Dermis microvascular lymphatic vessel endothelial cell (primary cell): Measurements from ENCODE around the gene OR10A2. TPM values are rescaled to one million over a fixed set of nuclear protein-coding genes. Genes with fewer than 3 reads are reported as not detected.
"Not testable (repeated sequence)": the region's sequence is repeated elsewhere in the genome, so short reads cannot be mapped to it uniquely, and the experiment has no call there.

Experiments
- DNase-seq, 2 donors: peaks; one replicate each; pipeline versions ENCODE4 v3.0.0 to v3.0.0-alpha.2; 2010; ENCODE audit warnings: low read depth in 2 of 2
- total RNA-seq: library from RNA; depleted of rRNA; stranded (reverse); fragments of >200 nt; gene quantifications from 2 replicates; pipeline ENCODE4 v1.2.1, GENCODE V29; 2014

OR10A2 gene, protein sequence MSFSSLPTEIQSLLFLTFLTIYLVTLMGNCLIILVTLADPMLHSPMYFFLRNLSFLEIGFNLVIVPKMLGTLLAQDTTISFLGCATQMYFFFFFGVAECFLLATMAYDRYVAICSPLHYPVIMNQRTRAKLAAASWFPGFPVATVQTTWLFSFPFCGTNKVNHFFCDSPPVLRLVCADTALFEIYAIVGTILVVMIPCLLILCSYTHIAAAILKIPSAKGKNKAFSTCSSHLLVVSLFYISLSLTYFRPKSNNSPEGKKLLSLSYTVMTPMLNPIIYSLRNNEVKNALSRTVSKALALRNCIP
- not detected in 2 replicates for total RNA-seq

DNA sequence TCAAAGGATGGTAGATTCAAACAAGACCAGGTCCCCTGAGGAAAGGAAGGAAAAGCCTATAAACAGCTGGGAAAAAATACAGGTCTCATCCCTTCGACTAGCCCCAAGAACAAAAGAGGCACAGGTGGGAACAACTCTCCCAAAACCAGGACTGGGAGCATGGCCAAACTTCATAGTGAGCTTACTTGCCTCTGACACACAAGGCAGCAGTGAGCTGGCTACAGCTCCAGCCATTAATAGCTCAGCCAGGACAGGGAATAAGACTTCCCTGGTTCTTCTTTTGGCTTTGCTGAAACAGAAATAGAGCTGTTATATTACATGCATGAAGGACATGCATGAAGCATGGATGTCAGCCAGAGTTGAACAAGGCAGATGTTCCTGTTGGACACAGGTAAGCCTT, at the start of gene OR10A2:
TSS of gene OR10A2 (plus strand) at position 97 of the 400 bp plus-strand sequence. CDS start 6,698 bp downstream, outside the sequence.
- DNase-seq, result no peak

DNA sequence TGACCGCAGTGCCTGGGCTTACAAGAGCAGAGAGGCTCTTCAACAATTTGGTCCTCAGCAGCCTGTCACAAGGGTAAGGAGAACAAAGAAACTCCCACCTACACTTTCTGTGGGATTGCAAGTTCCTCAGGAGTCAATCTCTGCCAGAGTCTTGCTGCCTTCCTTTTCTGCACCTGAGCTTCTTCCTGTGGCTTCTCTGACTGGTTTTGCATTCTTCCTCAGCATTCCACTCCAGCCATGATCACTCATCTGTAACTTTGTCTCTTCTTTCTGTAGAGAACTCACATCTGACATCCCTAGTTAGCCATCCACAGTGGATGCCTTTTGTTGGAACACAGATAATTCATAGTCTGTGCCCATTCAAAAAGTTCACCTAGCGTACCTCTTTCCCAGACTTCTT, 49.2 kb upstream of the OR10A2 start:
- no peak for DNase-seq

DNA sequence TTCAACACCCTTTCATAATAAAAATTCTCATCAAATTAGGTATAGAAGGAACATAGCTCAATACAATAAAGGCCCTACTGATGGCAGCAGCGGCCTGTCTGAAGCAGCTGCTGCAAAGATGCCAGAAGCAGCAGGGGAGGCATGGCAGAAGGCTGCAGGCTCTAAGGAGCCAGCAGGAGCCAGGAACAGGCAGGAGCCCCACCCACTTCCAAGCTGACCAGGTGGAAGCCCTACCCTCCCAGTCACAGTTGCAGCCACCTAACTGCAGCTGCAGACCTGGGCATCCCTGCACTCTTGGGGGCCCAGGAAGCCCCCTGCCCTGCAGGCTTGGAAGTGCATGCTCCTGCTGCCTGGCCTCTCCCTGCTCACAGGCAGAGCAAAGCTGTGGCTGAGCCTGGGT, 45.2 kb upstream of the OR10A2 start:
- no peak for DNase-seq

DNA sequence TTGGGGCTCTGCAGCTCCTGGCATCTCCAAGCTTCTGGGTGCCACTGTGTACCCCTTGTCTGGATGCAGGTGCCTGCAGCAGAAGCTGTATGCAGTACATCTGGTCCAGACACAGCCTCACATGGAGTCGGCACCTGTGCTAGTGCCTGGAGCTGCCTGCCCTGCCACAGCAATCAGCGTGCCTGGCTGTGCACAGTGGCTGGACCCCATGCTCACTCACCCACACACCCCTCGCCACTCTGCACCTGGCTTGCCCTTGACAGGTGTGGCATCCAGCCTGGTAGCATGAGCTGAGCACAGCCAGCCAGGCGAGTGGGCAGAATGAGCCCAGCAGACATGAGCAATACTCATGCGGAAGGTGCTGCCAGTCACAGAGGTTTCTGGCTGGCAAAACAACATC, 43.9 kb upstream of the OR10A2 start:
- no peak for DNase-seq

DNA sequence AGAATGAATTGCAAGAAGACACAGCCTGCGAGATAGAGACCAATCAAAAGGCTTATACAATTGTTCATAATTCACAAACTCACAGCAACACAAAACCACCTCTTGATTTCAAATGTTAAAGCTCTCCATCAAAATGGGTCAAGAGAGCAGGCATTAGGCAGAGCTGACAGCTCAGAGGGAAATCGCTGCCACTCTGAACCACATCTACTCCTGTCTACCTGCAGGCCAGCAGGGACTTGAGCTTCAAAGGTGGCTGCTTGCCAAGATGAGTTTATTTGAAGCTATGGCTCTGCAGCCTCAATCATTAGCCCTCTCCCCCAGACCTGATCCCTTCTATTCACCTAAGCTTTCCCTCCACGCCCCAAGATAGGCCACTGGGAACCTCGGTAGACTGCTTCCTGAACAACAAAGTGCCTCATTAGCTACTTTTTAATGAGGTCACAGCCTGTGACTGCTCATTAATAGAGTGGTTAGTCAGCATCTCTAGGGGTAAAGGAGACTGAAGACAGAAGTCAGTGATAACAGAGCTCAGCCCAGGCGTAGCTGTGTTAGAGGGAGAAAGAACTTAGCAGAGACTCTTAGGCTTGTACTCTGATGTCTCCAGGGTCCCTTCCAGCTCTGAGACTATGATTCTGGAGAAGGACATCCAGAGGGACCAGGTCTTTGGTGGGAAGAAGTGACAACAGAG, 38.6 kb upstream of the OR10A2 start:
- no peak for DNase-seq

DNA sequence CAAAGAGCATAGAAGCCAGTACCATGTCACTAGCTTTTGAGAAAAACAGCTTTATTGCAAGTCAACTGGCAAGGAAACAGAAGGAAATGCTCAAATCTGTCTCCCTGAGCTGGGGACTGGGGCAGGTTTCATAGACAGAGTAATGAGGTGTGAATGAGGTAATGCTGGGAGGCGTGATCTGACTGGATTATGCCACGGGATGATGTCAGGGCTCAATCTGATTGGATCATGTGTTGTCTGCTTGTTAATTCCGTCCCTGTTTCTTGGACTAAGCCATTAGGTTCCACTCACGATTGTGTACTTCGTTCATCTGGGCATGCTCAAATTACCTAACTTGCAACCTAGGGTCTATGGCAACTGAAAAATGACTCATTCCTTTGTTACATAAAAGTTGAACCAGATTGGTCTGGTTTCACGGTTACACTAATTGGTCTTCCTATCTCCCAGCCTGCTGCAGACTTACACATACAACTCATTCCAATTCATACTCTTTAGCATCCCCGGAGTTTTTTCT, 37.6 kb upstream of the OR10A2 start:
- no peak for DNase-seq

DNA sequence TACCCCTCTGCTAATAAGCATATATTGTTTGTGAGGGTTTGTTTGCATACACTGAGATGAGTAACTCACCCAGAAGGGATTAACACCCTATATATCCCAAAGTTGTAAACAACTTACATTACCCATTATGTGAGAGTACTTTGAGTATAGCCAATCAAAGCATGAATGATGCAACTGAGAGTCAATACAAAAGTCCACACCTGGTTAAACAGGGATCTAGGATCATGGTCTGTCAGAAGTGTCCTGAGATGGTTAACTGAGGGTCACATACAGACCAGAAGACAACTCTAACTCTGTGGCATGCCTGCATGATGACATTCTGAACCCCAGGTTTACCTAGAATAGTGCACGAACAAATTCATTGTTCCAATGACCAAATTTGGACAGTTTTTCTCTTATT, 34.8 kb upstream of the OR10A2 start:
- DNase-seq, result no peak

DNA sequence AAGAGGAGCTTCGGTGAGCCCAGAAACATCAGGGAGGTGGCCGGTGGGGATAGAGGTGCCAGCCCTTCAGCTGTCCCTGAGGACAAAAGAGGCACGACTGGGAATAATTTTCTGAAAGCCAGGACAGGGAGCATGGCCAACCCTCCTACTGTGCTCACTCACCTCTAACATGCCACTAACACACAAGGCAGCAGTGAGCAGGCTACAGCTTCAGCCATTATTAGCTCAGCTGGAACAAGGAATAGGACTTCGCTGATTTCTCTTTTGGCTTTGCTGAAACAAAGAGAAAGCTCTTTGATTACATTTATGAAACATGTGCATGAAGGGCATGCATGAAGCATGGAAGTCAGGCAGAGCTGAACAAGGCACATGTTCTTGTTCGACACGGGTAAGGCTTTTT, 29.5 kb upstream of the OR10A2 start:
- DNase-seq, result no peak

DNA sequence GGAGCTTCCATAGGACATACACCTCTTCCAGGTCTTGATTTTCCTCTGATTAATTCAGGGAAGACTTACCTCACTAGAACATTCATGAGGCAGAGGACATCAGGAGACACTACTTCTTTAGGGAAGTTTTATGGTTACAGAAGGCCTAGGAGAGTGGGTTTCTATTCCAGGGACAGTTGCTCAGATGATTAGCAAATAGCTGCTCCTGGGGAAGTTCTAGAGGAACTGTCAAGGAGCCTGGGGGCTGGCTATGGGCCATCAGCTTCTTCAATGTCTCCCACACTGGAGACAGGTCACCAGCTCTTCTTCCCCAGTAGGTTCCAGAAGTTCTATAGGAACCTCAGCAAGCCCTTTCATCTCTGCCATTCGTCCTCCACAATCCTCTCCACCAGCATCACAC, 28.8 kb upstream of the OR10A2 start:
- no peak for DNase-seq

DNA sequence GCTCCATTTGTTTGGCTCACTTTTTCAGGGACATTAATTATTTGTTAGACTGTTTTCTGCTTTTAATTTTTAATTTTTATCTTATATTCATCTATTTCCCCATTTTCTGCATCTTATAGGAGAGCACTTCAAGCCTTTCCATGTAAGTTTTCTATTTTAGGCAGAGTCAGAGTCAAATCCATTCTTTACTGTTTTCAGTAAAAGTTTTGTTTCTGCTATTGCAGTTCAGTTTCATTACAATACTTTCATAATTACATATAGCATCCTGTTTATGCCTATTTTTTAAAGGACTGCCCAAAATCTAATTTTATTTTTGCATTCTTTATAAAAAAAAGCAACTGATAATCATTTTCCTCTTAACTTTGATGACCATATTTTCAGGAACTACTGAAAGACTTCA, 21.2 kb upstream of the OR10A2 start:
- DNase-seq, result no peak

DNA sequence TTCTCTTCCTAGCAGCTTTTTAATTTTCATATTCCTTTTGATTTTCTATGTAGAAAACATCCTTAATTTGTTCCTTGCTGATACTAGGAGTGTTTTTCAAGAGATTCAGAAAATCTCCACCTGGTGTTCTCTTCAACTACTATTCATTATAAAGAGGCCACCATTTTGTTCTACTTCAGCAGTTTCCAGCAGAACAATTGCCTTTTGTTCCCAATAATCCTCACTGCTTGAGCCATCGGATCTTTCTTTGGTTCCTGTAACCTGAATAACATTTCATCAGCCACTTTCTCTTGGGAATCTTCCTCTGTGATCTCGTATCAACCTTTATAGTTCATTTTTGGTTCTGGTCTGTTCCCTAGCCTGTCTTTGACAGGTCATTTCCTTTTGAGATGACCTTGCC, 19.2 kb upstream of the OR10A2 start:
- no peak for DNase-seq

DNA sequence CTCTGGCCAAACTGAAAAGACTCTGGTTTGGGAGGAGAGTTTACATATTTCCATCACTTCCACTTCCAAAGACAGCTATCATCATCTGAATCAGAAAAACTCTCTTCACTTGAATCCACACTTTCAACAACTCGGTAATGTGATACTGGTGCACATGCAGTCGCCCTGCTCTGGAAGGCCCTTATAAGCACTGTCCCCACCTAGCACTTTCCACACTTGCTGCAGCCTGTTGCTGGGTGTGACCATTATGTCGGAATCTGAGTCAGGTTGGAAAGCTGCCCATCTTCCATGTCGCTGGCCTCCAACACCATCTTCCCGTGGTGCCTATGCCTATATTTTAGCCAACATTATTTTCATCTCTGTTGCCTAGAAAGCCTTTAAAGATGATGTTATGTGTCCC, 18.5 kb upstream of the OR10A2 start:
- no peak for DNase-seq

DNA sequence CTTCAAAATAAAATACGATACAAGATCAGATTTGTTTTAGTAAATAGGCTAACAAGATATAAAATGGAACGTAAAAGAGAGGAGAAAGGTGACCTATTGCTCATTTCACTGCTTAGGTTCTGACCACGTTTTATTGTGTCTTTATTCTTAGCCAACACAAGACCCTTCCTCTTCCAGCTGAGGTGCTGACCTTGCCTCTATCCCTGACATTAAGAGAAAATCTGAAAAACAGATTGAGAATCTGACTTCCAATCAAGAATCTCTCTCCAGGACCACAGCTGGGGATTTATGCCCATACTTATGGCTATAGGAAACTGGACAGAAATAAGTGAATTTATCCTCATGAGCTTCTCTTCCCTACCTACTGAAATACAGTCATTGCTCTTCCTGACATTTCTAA, 17.5 kb upstream of the OR10A2 start, which contains the start of gene OR10A5:
TSS of gene OR10A5 (plus strand) at position 301 of the 400 bp plus-strand sequence. CDS start at position 301, 0 bp downstream.
- DNase-seq, result no peak

DNA sequence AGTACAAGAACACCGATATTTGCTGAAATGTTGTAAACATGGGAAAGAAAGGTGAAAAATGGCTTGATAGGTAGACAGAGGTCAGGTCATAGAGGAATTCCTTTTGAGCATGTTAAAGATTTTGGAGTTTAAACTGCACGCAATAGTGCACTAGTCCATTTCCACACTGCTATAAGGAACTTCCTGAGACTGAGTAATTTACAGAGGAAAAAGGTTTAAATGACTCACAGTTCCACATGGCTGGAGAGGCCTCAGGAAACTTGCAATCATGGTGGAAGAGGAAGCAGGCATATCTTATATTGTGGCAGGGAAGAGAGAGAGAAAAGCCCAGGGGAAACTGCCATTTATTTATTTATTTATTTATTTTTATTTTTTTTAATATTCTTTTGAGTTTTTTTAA, 12.3 kb upstream of the OR10A2 start:
- no peak for DNase-seq

DNA sequence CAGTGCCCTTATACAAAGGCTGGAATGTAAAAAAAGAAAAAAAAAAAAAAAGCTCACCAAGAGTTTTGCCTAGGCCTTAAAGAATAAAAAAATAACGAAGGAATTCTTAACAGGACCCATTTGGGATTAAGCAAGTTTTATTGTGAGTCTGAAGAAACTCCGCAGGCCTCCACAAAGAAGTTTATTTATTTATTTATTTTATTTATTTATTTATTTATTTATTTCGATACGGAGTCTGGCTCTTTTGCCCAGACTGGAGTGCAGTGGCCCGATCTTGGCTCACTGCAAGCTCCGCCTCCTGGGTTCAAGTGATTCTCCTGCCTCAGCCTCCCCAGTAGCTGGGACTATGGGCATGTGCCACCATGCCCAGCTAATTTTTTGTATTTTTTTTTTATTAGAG, 8.1 kb upstream of the OR10A2 start:
- DNase-seq, result not testable (repeated sequence)

DNA sequence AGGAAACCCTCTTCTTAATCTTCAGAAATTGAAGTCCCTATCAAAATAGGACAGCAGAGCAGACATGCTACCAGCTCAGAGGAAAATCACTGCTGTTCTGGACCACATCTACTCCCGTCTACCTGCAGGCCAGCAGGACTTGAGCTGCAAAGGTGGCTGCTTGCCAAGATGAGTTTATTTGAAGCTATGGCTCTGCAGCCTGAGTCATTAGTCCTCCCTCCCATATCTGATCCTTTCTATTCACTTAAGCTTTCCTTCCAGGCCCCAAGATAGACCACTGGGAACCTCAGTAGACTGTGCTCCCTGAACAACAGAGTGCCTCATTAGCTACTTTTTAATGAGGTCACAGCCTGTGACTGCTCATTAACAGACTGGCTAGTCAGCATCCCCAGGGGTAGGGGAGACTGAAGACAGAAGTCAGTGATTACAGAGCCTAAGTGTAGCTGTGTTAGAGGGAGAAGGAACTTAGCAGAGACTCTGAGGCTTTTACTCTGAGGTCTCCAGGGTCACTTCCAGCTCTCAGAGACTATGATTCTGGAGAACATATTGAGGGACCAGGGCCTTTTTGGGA, 6.8 kb upstream of the OR10A2 start:
- no peak for DNase-seq

DNA sequence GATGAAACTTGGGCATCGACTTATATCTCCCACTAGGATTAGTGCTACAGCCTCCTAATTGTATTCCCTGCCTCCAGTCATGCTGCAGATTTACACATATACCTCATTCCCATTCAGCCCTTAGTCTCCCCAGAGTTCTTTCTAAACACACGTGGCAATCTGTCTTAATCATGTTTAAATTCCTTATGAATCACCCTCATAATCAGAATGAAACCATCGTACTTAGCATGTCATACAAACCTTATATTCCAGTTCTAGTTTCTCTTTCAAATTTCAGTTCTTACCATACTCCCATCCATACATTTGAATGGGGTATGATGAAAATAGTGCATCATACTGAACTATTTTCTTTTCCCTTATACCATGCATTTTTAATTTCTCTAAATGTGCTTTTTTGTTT, 6.0 kb upstream of the OR10A2 start:
- DNase-seq, result no peak

DNA sequence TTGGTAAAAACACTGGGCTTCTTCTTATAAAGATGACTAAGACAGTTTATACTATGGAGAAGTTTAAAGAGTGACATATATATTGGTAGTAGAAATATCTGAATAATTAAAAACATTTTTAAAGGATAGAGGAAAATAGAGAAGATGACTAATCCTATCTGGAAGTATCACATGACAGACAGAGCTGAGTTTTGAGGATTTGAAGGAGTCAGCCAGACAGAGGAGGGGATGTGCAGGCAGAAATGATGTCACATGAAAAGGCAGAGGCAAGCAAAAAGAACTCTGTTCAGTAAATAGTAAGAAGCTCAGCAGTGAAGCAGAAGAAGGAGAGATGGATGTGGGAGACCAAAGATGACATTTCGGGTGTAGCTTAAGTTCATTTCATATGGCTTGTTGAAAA, 1.6 kb downstream of the OR10A2 start:
- no peak for DNase-seq

DNA sequence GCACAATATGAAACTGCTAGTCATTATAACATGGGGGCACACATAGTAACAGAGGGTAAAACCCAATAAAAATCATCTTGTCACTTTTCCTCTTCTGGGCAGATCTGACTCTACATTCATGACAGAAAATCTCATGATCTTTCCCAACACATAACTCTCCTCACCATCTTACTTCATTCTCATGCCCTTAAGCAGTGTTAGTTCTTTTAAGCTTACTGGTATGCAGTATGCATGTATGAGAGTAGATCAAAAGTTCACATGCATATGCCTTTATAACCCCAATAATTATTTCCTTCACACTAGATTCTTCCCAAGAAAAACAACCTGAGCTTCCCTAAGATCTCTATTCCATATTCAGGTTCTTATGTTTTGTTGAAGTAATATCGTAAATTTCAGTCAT, 8.4 kb downstream of the OR10A2 start:
- DNase-seq, result no peak

DNA sequence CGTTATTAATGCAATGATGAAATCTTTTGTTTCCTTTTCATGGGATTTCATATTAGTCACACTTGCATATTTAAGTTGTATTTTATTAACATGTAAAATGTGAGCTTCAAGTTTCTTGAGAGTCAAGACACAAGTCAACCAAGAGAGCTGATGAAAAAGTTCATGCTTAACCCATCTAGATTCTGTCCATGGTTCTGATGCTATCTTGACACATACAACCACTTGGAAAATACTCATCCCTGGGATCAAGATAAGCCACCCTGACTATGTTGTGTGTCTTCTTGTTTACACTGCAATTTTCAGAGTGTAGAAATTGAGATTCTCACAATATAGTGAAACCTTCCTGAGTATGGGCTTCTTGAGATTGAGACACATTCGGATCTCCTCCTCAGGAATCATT, 12.9 kb downstream of the OR10A2 start:
- no peak for DNase-seq

DNA sequence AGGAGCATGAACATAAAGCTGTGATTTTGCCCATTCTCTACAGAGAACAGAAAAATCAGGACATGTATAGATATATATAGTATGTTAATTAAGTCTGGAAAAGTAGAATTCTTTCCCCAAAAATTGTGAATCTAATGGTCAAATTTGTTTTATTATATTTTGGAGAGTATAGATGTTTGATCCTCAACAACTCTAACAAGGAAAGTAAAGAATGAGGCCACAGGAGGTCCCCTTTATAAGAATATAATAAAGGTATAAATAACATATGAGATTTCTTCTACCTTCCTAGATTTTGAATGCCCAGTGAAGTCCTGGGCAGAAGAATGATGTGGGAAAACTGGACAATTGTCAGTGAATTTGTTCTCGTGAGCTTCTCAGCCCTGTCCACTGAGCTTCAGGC, 13.5 kb downstream of the OR10A2 start, which contains the start of gene OR10A4:
TSS of gene OR10A4 (plus strand) at position 301 of the 400 bp plus-strand sequence. CDS start at position 324, 23 bp downstream.
- no peak for DNase-seq

DNA sequence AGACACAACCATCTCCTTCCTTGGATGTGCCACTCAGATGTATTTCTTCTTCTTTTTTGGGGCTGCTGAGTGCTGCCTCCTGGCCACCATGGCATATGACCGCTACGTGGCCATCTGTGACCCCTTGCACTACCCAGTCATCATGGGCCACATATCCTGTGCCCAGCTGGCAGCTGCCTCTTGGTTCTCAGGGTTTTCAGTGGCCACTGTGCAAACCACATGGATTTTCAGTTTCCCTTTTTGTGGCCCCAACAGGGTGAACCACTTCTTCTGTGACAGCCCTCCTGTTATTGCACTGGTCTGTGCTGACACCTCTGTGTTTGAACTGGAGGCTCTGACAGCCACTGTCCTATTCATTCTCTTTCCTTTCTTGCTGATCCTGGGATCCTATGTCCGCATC, 14.1 kb downstream of the OR10A2 start:
- no peak for DNase-seq

DNA sequence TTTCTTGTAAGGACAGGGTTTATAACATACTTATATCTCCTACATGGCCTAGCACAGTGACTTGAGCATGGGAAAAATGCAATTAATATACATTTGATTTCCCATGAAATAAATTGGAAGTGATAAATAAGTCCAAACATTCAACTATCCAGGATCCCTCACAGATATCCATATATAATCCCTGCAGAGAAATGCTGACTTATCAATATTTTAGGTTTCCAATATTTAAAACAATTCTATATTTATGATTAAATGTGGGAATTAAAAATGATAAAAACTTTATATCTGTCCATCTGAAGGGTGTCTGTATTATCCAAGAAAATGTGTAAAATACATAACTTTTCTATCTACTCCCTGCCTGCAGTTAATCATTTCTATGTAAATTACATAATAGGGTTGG, 19.9 kb downstream of the OR10A2 start:
- DNase-seq, result no peak
